BE2C (cell line): ENCODE results near the gene ATXN10.

ENCODE experiments used
- DNase-seq: peaks from one replicate; pipeline ENCODE4 v3.0.0-alpha.2; 2020
- H3K27me3 ChIP-seq: fragments of 250-450 bp; sonication (Bioruptor Pico); 2 replicates; pipeline ENCODE4 v1.5.1; 2020; ENCODE audit warnings: mild to moderate bottlenecking
- H3K36me3 ChIP-seq: fragments of 250-450 bp; sonication (Bioruptor Pico); 2 replicates; pipeline ENCODE4 v1.5.1; 2020; ENCODE audit warnings: mild to moderate bottlenecking
- H3K4me1 ChIP-seq: fragments of 250-450 bp; sonication (Bioruptor Pico); 2 replicates; pipeline ENCODE4 v1.5.1; 2020
- H3K4me3 ChIP-seq: 2 replicates; pipeline ENCODE4 v1.5.1; 2011; ENCODE audit warnings: low read depth, low read length
- H3K9me3 ChIP-seq: fragments of 250-450 bp; sonication (Bioruptor Pico); 2 replicates; pipeline ENCODE4 v1.5.1; 2020
- TF ChIP-seq, protein P1 (sequence below): IDR thresholded peaks from 2 replicates; pipeline ENCODE4 v1.5.1; 2012; ENCODE audit warnings: mild to moderate bottlenecking, low read depth, low read length

ATXN10 gene

DNA sequence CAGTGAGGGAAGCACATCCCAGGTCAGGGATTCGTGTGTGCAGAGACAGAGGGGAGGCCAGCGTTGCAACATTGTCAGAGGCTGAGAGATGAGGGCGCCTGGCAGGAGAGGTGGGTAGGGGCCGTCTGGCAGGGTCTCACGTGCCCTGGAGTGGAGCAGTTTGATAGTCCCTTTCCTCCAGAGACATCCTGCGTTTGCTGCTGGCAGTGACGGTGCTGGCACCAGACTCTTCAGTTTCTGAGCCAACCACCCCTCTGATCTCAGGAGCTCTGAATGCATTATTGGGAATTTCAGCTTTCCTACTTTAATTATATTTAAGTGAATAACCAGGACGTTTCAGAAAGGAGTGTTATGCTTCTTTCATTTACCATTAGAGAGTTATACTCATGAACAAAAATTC is 168.8 kb downstream of the ATXN10 start:
- TF ChIP-seq, protein P1, sequence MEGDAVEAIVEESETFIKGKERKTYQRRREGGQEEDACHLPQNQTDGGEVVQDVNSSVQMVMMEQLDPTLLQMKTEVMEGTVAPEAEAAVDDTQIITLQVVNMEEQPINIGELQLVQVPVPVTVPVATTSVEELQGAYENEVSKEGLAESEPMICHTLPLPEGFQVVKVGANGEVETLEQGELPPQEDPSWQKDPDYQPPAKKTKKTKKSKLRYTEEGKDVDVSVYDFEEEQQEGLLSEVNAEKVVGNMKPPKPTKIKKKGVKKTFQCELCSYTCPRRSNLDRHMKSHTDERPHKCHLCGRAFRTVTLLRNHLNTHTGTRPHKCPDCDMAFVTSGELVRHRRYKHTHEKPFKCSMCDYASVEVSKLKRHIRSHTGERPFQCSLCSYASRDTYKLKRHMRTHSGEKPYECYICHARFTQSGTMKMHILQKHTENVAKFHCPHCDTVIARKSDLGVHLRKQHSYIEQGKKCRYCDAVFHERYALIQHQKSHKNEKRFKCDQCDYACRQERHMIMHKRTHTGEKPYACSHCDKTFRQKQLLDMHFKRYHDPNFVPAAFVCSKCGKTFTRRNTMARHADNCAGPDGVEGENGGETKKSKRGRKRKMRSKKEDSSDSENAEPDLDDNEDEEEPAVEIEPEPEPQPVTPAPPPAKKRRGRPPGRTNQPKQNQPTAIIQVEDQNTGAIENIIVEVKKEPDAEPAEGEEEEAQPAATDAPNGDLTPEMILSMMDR, result no peak
- no peak overlapping the region for H3K4me3 ChIP-seq
- H3K9me3 ChIP-seq, result no peaks in the 10 kb centered on the region
- no peaks in the 10 kb centered on the region; the same call in 1 of the 2 replicates for H3K4me1 ChIP-seq
- no peaks in the 10 kb centered on the region for H3K27me3 ChIP-seq
- DNase-seq, result no peak
- peaks cover 27% of the 10 kb centered on the region for H3K36me3 ChIP-seq

DNA sequence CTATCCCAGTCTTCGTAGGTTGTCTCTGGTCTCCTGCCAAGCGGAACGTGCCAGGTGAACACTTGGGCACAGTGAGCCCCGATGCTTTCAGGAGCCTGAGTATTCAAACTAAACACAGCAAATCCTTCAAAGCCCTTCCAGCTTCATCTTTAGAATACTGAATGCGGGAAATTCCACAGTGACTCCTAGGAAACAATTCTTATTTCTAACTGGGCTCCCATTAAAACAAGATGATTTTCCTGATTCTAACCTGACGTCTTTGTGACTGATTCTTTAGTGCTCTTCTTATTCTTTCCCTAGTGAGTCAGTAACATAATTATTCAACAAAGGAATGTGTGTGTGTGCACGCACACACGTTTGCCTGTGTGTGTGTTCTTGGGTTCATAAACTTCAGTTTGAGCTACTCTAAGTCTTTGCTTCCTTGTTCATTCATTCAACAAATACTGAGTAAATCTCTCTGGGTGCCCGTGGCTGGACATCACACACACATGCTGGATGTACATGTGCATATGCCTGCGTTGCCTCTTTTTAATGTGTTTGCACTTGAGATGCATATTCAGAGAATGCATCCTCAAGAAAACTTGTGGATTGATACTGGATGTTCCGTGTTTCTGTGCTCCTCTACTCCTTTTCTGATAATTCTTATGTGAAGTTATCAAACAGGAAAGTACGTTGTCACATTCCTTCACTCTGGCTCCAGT is 170.8 kb downstream of the ATXN10 start:
- no peaks in the 10 kb centered on the region for H3K27me3 ChIP-seq
- H3K36me3 ChIP-seq, result peaks cover 32% of the 10 kb centered on the region
- H3K4me1 ChIP-seq, result no peaks in the 10 kb centered on the region; the same call in 1 of the 2 replicates
- no peaks in the 10 kb centered on the region for H3K9me3 ChIP-seq
- H3K4me3 ChIP-seq, result no peak overlapping the region
- TF ChIP-seq, protein P1, result no peak
- DNase-seq, result no peak

DNA sequence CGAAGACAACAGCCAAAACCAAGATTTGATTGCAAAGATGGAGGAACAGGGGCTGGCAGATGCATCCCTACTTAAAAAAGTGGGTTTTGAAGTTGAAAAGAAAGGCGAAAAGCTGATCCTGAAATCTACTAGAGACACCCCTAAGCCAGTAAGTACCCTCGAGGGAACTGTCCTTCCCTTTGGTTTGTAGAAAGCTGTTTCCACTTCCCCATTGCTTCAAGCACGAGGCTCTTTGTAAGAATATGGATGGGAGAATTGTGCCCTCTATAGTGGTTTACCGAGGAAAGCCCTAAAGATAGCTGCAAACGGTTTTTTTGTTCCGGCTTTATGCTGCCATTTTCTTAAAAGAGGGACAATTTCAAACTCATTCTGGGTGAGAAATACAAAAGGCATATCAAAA is 171.4 kb downstream of the ATXN10 start:
- TF ChIP-seq, protein P1, result no peak
- H3K36me3 ChIP-seq, result peaks cover 35% of the 10 kb centered on the region
- no peaks in the 10 kb centered on the region for H3K9me3 ChIP-seq
- DNase-seq, result no peak
- H3K4me1 ChIP-seq, result no peaks in the 10 kb centered on the region; the same call in 1 of the 2 replicates
- no peak overlapping the region for H3K4me3 ChIP-seq
- no peaks in the 10 kb centered on the region for H3K27me3 ChIP-seq

DNA sequence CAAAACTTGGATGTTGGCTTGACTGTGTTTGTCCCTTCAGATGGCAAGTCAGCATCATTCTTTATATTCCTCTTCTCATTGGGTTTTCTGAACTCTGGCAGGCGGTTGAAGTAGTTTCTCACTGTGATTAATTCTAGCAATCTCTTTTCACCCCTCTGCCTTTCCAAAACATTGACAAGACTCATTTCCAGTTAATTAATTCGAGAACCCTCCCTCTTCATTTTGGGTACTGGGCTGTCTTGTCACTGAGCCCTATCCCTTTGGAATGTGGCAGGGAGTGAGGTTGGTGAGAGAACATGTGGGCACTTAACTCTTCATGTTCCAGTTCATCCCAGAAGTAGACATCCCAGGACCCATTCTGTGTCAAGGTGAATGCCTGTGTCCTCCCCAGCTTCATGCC is 172.4 kb downstream of the ATXN10 start:
- H3K4me3 ChIP-seq, result no peak overlapping the region

DNA sequence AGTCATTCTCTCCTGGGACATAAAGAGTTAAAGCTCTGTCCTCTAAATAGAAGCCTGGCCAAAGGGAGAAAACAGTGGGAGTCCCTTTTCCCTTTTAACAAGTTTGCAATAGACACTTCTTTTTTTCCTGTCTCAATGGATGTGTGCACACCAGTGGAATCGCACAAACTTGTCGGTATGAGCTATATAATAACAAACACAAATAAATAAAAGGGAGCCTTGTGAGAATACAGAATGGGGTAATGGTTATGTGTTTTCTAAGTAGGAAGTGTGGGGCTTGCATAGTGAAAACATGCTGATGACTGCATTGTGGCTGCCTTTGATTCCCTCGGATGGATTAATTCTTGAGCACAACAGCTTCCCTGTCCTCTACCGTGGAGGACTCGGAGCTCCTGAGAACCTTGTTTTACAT is 173.4 kb downstream of the ATXN10 start:
- Histone ChIP-seq H3K9me3 (no peaks in the 10 kb centered on the region), H3K36me3 (peaks cover 38% of the 10 kb centered on the region), H3K4me1 (no peaks in the 10 kb centered on the region; the same call in 1 of the 2 replicates), H3K4me3 (no peak overlapping the region), H3K27me3 (no peaks in the 10 kb centered on the region)
- TF ChIP-seq, protein P1, result no peak
- DNase-seq, result no peak

More for the DNA sequence above, 172.4 kb downstream of the ATXN10 start:
- Histone ChIP-seq H3K9me3 (no peaks in the 10 kb centered on the region), H3K36me3 (peaks cover 39% of the 10 kb centered on the region), H3K4me1 (no peaks in the 10 kb centered on the region; the same call in 1 of the 2 replicates), H3K27me3 (no peaks in the 10 kb centered on the region)
- TF ChIP-seq, protein P1, result no peak
- no peak for DNase-seq

DNA sequence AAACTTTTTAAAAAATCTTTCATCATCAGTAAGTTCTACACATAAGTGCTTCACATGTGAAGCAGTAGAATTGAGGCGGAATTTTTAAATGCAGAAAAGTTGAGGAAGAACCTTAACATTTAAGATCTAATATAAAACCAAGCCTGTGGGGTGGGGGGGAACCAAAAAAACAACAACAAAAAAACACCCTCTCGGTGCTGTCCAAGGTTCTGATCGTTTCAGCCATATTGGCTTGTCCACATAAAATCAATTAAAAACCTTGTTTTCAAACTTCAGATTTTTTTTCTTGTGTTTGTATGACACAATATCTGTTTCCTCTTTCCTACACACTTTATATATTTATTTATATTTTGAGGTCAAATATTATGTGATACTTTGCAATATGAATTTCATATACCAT is 175.3 kb downstream of the ATXN10 start:
- TF ChIP-seq, protein P1, result no peak
- no peak overlapping the region for H3K4me3 ChIP-seq
- no peaks in the 10 kb centered on the region for H3K27me3 ChIP-seq
- peaks cover 46% of the 10 kb centered on the region for H3K36me3 ChIP-seq
- no peak for DNase-seq
- H3K4me1 ChIP-seq, result no peaks in the 10 kb centered on the region
- 0 out of 2 replicates have a peak, but pooled peaks cover 1% of the 10 kb centered on the region for H3K9me3 ChIP-seq
